Duodenal mucosa (tissue), 2 donors: Measurements from ENCODE around the gene TMEM203.

ENCODE experiments used
- H3K27ac ChIP-seq: one replicate; pipeline ENCODE4 v1.7.0; 2013; ENCODE audit warnings: low read depth, low read length
- H3K27me3 ChIP-seq, 2 donors: one replicate each; pipeline ENCODE4 v1.7.0; 2013; ENCODE audit warnings: low read length in 2 of 2, control low read depth in 1 of 2; ENCODE audit not compliant: insufficient read depth in 2 of 2, control insufficient read depth in 1 of 2
- H3K36me3 ChIP-seq, 2 donors: one replicate each; pipeline ENCODE4 v1.7.0; 2013; ENCODE audit warnings: low read length in 2 of 2, control low read depth in 1 of 2; ENCODE audit not compliant: insufficient read depth in 2 of 2, control insufficient read depth in 1 of 2
- H3K4me1 ChIP-seq, 2 donors: one replicate each; pipeline ENCODE4 v1.7.0; 2013; ENCODE audit warnings: low read length in 2 of 2, control low read depth in 1 of 2; ENCODE audit not compliant: insufficient read depth in 2 of 2, control insufficient read depth in 1 of 2
- H3K4me3 ChIP-seq, 2 donors: one replicate each; pipeline ENCODE4 v1.7.0; 2013; ENCODE audit warnings: low read length in 2 of 2, low read depth in 1 of 2
- H3K9ac ChIP-seq, 2 donors: one replicate each; pipeline ENCODE4 v1.7.0; 2013; ENCODE audit warnings: low read length in 2 of 2, low read depth in 1 of 2
- H3K9me3 ChIP-seq, 2 donors: one replicate each; pipeline ENCODE4 v1.7.0; 2013; ENCODE audit warnings: low read length in 2 of 2, control low read depth in 1 of 2; ENCODE audit not compliant: control insufficient read depth in 1 of 2

The TMEM203 gene

DNA sequence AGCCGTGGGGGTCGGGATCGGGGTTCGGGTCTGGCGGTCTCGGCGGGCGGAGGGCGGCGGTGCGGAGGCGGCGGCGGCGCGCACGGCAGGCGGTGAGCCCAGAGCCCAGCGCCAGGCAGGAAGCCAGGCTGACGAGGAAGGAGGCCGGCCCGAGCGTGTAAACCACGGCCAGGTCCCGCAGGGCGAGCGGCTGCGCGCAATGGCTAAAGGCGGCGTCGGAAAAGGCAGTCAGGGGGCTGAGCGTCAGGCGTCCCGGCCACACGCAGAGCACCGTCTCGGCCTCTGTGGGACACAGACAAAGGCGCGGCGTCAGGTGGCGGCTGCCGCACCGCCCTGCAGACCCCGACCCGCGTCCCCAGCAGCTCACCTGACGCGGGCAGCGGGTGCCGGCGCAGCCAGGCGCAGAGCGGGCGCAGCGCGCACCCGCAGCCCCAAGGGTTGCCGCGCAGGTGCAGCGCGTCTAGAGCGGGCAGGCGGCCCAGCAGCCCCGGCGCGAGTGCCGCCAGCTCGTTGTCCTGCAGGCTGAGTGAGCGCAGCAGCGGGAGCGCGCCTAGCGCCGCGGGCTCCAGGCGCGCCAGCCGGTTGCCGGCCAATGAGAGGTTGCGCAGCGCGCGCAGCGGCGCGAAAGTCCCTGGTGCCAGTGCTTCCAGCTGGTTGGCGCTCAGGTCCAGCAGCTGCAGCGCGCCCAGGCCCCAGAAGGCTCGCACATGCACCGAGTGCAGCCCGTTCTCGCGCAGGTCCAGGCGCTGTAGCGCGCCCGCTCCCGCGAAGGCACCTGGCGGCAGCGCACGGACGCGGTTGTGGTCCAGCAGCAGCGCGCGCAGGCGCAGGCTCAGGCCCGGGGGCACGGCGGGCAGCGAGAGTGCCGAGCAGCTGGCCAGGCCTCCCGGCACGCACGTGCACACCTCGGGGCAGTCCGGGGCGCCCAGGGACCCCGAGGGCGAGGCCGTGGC, 36.3 kb downstream of the TMEM203 start:
- Histone ChIP-seq H3K36me3 (no peaks in the 10 kb centered on the region), H3K9me3 (no peaks in the 10 kb centered on the region), H3K4me3 (peak overlapping the region; percentile 47 to 50), H3K27ac (no peak overlapping the region), H3K9ac (peak overlapping the region in 1 of 2 donors; percentile 43), H3K4me1 (peaks cover 0 to 22% of the 10 kb centered on the region in 2 donors), H3K27me3 (peaks cover 28 to 35% of the 10 kb centered on the region in 2 donors)

DNA sequence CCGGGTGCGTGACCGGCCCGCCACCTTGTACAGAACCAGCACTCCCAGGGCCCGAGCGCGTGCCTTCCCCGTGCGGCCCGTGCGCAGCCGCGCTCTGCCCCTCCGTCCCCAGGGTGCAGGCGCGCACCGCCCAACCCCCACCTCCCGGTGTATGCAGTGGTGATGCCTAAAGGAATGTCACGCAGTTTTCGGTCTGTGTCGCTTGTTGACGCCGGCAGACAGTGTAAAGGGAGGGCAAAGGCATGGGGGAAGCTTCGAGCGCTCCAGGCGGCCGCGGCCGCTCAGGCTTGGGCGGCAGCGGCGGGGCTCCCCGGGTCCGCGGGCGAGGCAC, 36.9 kb downstream of the TMEM203 start:
- Histone ChIP-seq H3K9me3 (no peaks in the 10 kb centered on the region), H3K36me3 (no peaks in the 10 kb centered on the region), H3K27ac (no peak overlapping the region), H3K4me3 (peak overlapping the region; percentile 47 to 50), H3K27me3 (peaks cover 25 to 28% of the 10 kb centered on the region in 2 donors), H3K9ac (no peak overlapping the region), H3K4me1 (peaks cover 0 to 17% of the 10 kb centered on the region in 2 donors)

DNA sequence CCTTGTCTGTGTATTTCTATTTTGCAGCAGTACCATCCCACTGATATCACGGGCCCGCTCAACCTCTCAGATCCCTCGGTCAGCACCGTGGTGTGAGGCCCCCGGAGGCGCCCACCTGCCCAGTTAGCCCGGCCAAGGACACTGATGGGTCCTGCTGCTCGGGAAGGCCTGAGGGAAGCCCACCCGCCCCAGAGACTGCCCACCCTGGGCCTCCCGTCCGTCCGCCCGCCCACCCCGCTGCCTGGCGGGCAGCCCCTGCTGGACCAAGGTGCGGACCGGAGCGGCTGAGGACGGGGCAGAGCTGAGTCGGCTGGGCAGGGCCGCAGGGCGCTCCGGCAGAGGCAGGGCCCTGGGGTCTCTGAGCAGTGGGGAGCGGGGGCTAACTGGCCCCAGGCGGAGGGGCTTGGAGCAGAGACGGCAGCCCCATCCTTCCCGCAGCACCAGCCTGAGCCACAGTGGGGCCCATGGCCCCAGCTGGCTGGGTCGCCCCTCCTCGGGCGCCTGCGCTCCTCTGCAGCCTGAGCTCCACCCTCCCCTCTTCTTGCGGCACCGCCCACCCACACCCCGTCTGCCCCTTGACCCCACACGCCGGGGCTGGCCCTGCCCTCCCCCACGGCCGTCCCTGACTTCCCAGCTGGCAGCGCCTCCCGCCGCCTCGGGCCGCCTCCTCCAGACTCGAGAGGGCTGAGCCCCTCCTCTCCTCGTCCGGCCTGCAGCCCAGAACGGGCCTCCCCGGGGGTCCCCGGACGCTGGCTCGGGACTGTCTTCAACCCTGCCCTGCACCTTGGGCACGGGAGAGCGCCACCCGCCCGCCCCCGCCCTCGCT, 37.5 kb downstream of the TMEM203 start:
- peak overlapping the region in 1 of 2 donors; percentile 43 for H3K4me3 ChIP-seq

GRCh38 chr9:137167277-137167746, 38.1 kb downstream of the TMEM203 start:
- no peak overlapping the region for H3K9ac ChIP-seq
- no peaks in the 10 kb centered on the region for H3K9me3 ChIP-seq
- peak overlapping the region in 1 of 2 donors; percentile 28 for H3K4me3 ChIP-seq
- no peak overlapping the region for H3K27ac ChIP-seq
- H3K4me1 ChIP-seq, result peaks cover 0 to 12% of the 10 kb centered on the region in 2 donors
- no peaks in the 10 kb centered on the region for H3K36me3 ChIP-seq
- peaks cover 20 to 23% of the 10 kb centered on the region in 2 donors for H3K27me3 ChIP-seq

More for the DNA sequence above, 37.5 kb downstream of the TMEM203 start:
- no peak overlapping the region for H3K9ac ChIP-seq
- no peaks in the 10 kb centered on the region for H3K9me3 ChIP-seq
- peaks cover 0 to 12% of the 10 kb centered on the region in 2 donors for H3K4me1 ChIP-seq
- peaks cover 20 to 23% of the 10 kb centered on the region in 2 donors for H3K27me3 ChIP-seq
- H3K27ac ChIP-seq, result no peak overlapping the region
- H3K36me3 ChIP-seq, result no peaks in the 10 kb centered on the region

GRCh38 chr9:137166380-137167229, 38.8 kb downstream of the TMEM203 start:
- Histone ChIP-seq H3K27me3 (peaks cover 19 to 20% of the 10 kb centered on the region in 2 donors), H3K36me3 (no peaks in the 10 kb centered on the region), H3K9ac (no peak overlapping the region), H3K9me3 (no peaks in the 10 kb centered on the region), H3K4me3 (no peak overlapping the region), H3K27ac (no peak overlapping the region), H3K4me1 (peaks cover 0 to 12% of the 10 kb centered on the region in 2 donors)

DNA sequence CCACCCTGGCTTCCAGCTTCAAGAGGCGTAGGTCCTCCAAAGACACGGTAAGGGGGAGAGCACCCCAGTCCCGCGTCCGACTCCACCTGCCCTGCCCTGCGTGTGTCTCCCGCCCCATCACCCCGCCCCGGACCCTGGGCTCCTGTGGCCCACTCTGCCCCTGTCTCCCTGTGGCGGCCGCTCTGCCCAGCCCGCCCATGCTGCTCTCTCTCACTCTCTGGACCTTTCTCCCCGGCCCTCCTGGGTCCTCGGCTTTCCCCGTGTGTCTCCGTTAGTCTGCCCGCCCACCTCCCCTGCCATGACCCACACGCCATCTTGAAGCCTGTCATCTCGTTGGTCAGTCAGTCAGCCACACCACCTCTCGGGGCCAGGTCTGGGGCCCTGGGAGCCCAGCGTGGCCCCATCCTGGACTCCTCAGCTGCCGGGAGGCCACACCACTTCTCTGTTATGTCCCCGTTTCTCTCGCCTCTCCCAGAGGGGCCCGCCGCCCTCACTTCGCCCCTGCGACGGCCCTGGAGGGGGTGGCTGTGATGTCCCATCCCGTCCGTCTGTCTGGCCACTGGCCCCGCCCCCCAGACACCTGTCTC, 40.1 kb downstream of the TMEM203 start:
- Histone ChIP-seq H3K9me3 (no peaks in the 10 kb centered on the region), H3K27me3 (peaks cover 13 to 24% of the 10 kb centered on the region in 2 donors), H3K27ac (no peak overlapping the region), H3K4me1 (peaks cover 0 to 9% of the 10 kb centered on the region in 2 donors), H3K4me3 (no peak overlapping the region), H3K36me3 (no peaks in the 10 kb centered on the region), H3K9ac (no peak overlapping the region)

- H3K36me3 ChIP-seq, result no peaks in the 10 kb centered on the region
- H3K4me1 ChIP-seq, result peaks cover 0 to 5% of the 10 kb centered on the region in 2 donors
- H3K4me3 ChIP-seq, result no peak overlapping the region
- peaks cover 18 to 31% of the 10 kb centered on the region in 2 donors for H3K27me3 ChIP-seq
- no peak overlapping the region for H3K9ac ChIP-seq
- no peaks in the 10 kb centered on the region for H3K9me3 ChIP-seq
- no peak overlapping the region for H3K27ac ChIP-seq
These were observed 40.8 kb downstream of the TMEM203 start for GRCh38 chr9:137164370-137165249.

GRCh38 chr9:137163805-137164204, 41.6 kb downstream of the TMEM203 start:
- Histone ChIP-seq H3K9ac (no peak overlapping the region), H3K27ac (no peak overlapping the region), H3K4me1 (peaks cover 0 to 10% of the 10 kb centered on the region in 2 donors), H3K27me3 (peaks cover 26 to 38% of the 10 kb centered on the region in 2 donors), H3K36me3 (no peaks in the 10 kb centered on the region), H3K9me3 (no peaks in the 10 kb centered on the region), H3K4me3 (no peak overlapping the region)
